GM21381 (cell line): ENCODE measurements around the gene KDM3A.

Experiments
- ATAC-seq: cut with Tn5 transposase; IDR thresholded peaks from one replicate; pipeline ENCODE4 v1.9.1; 2021; ENCODE audit warnings: mild to moderate bottlenecking, moderate library complexity; ENCODE audit not compliant: unreplicated experiment

The KDM3A gene

GRCh38 chr2:86440631-86441391 lies at the start of gene KDM3A:
TSS of gene KDM3A (plus strand) at chr2:86441371. CDS start at chr2:86442048, 677 bp downstream.
- peak; percentile 80 for ATAC-seq

- no peak for ATAC-seq
Measured at GRCh38 chr2:86392873-86393518, 48.2 kb upstream of the KDM3A start.

DNA sequence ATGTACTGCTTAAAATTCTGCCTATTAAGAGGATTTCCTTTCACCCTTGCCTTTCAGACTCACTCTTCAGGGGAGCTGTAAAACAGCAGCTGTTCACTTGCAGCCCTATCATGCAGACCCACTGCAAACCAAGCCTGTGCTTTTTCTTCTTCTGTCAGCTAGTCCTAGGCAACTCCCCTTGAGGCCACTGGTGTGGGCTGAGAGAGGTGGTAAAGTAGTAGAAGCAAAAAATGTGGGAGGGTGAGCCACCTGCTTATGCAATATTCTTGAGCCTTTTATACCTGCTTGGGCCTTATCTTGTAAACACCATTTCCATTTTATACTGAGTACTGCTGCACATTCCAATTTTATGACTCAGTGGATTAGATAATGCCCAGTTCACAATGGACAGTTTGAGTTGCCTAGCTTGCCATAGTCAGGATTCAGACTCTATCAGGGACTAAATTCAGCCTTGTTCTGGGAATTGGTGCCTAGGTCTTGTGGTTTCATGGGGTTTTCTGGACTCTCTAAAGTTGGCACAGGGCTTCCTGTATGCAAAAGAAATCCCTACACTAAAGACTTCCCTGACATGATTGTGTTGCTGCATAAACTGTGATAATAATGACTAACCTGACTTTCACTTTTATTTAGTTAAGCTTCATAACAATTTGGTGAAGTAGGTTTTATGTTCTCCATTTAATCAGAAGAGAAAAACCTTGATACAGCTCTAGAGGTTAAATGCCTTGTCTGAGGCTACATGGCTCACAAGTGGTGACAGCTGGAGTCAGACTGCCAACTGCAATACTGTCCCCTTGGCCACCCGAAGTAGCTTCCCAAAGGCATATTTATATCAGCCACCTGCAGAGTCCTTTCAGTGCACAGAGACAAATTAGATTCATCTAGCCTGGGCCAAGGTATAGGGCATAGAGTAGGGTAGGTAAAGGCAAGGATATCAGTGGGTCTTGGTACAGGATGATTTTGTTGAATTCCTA lies 47.4 kb upstream of the KDM3A start:
- no peak for ATAC-seq

- no peak for ATAC-seq
Measured at GRCh38 chr2:86396291-86396785, 44.8 kb upstream of the KDM3A start.

DNA sequence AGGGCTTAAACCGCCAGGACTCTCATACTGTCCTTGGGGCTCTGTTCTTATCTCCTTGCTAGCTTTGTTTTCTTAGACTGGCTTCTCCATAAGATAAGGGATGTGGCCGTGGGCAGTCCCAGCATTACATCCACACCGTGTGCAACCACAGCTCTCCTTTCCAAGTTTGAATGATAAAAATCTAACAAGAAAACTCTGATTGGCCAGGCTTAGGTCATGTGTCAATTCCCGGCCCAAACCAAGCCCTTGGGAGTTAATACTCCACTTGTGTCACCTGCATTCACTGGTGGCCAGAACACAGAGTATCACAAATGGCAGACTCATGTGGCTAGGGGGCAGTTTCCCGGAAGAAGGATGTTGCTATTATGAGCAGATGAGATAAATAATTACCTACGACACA lies 43.2 kb upstream of the KDM3A start:
- ATAC-seq, result no peak

DNA sequence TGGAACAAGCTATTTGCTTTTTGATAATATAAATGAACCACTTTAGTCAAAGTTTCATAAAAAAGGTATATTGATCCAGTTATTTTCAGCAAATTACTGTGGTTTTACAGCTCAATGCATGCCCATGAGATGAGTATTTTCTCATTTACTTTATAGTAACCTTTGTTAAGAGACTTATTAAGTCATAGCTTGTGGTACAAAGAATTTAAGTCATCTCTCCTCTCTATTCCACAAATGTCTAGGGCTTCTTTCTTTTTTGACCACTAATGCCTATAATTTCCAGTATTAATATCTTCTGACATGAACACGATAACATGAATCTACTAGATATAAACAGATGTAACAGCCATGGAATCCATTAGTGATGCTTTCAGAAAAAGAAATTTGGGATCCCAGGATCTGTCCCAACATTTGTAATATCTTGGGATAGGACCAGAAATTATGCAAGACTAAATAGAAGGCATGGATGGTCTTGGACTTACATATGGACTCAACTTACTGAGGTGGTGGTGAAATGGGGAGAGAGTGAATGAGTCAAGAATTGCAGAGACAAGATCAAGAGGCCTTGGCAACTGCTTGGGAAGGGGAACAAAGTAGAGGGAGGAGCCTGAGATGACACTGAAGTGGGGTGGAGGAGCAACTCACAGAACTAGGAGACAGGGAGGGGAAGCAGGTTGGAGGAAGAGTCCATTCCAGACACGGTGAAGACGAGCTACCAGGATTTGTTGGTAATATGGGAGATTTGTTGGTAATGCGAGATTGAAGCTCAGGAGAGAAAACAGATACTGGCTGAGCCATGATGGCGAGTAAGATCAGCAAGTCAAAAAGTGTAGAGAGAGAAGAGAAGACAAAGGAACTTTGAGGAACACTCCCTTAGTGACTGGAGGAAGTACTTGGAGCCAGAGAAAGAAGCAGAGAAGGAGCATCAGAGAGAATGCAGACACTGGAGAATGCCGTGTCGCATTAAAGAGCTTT lies 42.4 kb upstream of the KDM3A start:
- no peak for ATAC-seq

GRCh38 chr2:86400321-86400720 lies 40.9 kb upstream of the KDM3A start:
- no peak for ATAC-seq

- no peak for ATAC-seq
Measured at GRCh38 chr2:86410581-86410980, 30.6 kb upstream of the KDM3A start.

GRCh38 chr2:86411396-86411795 lies 29.8 kb upstream of the KDM3A start:
- no peak for ATAC-seq

DNA sequence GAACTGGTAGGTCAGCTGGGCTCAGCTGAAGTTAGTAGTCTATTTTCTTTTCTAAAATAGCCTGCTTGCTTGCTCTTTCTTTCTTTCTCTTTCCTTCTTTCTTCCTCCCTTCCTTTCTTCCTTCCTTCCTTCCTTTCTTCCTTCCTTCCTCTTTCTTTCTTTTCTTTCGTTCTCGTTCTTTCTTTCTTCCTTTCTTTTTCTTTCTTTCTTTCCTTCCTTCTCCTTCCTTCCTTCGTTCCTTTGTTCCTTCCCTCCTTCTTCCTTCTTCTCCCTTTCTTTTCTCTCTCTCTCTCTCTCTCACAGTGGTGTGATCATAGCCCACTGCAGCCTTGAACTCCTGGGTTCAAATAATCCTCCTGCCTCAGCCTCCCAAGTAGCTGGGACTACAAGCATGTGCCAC lies 29.2 kb upstream of the KDM3A start:
- no peak for ATAC-seq

DNA sequence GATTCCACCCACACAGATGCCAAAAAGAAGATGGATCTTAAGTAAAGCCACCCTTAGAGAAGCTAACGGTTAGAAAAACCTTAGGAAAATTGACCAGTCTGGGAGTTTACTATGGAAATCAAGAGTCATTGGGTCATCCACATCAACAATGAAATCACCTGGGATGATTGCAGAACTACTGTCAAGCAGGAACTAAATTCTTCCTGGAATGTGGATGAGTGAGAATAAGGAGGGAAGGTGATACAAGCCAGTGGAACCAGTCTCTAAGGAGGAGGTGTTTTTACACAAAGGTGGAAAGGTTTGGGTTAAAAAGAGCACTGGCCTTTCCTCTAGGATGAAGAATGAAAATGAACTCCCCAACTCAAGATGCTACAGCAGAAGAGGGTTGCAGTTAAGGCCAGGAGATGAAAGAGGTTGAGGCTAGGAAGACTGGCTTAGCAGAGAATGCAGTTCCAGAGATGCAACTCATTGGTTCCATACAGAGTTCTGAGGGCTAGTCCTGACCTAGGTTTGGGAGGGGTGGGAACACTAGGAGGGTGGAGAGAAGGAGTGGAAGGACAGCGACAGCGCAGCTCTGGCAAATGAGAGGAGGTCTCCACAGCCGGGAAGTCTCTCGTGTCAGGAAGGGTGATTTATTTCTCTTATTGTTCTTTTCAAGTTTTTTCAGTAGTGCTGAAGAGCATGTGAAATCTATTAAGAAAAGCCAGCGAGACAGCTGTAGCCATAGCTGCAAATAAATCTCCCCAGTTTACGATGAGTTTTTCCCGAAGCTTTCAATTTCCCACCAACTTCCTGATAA lies 27.7 kb upstream of the KDM3A start:
- no peak for ATAC-seq

GRCh38 chr2:86414996-86415395 lies 26.2 kb upstream of the KDM3A start:
- no peak for ATAC-seq

GRCh38 chr2:86416146-86416545 lies 25.0 kb upstream of the KDM3A start:
- ATAC-seq, result no peak

GRCh38 chr2:86417961-86418360 lies 23.2 kb upstream of the KDM3A start:
- ATAC-seq, result no peak

GRCh38 chr2:86420913-86421312 lies 20.3 kb upstream of the KDM3A start:
- ATAC-seq, result no peak

DNA sequence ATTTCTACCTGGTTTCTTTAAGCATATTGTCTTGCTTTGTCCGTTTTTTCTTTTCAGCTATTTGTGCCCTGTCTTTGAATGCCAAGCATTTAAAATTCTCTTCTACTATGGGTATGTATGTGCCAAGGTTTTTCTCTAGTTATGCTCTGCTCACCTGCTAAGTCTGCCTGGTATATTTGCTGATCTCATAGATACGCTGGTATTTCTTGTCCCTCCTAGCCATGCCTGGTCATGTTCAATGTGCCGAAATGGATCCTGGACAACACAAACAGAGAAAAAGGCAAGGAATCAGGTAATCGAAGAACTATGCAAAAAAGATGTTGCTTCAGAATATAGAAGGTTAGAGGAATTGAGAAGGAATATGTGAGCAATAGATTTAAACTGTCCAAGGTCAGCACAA lies 14.9 kb upstream of the KDM3A start:
- ATAC-seq, result no peak

GRCh38 chr2:86429335-86429734 lies 11.8 kb upstream of the KDM3A start:
- ATAC-seq, result no peak

DNA sequence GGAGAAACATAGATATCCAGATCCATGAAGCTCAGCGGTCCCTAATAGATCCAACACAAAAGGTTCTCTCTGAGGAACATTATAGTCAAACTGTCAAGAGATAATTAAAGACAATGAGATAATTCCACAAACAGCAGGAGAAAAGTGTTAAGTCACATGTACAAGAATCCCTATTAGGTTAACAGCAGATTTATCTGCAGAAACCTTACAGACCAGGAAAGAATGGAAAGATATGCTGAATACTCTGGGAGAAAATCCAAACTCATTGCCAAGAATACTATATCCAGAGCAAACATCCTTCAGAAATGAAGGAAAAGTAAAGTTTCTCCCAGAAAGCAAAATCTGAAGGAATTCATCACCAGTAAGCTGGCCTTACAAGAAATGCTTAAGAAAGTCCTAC lies 10.8 kb upstream of the KDM3A start:
- ATAC-seq, result no peak

DNA sequence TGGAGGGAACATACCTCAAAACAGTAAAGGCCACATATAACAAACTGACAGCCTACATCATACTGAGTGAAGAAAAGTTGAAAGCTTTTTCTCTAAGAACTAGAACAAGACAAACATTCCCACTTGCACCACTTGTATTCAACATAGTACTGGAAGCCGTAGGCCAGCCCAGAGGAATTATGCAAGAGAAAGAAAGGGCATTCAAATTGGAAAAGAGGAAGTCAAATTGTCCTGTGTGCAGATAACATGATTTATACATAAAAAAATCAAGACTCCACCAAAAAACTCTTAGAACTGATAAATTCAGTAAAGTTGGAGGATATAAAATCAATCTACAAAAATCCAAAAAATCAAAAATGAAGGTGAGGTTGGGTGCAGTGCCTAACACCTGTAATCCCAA lies 8.0 kb upstream of the KDM3A start:
- no peak for ATAC-seq
